Stimulated activated CD4-positive, alpha-beta T cell treated with anti-CD3 and anti-CD28 coated beads, Interleukin-2, amount 100 ng/mL, for 48 hours (primary cell): ENCODE measurements around the gene GAS2L1.

Experiments used
- DNase-seq, 2 donors: peaks; one replicate each; pipeline ENCODE4 v3.0.0-alpha.2; 2020

GAS2L1 gene

DNA sequence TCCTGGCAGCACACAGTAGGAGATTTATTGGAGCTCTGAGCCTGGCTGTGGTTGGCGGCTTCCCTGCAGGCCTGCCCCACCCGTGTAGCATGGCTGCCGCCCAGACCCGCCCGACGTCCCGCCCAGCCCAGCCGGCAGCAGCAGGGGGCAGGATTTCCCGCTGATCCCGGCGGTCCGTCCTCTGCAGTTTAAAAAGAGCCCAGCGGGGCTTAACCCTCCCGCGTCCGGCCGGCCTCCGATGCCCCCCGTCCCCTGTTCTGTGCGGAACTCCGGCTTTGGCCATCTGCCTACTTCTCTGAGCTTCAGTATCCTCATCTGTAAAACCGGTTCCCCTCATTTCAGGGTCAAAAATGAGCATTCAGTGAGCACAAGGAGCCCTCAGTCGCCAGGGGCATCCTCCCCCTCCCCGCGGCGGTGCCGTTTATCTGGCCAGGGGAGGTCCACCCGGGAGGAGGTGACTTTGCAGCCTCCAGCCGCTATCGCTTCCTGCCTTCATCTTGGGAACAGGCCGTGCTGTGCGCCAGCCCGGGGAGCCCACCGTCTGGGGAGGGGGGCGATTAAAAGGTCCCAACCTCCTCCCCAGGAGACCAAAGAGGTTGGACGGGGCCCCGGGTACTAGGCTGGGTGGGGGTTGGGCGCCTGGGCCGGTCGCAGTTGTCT is at the start of gene GAS2L1:
GAS2L1 (plus strand) TSS at position 476 of the 660 bp plus-strand sequence. CDS start 1,456 bp downstream, outside the sequence.
- DNase-seq: peak in 1 of 2 donors; percentile 46

DNA sequence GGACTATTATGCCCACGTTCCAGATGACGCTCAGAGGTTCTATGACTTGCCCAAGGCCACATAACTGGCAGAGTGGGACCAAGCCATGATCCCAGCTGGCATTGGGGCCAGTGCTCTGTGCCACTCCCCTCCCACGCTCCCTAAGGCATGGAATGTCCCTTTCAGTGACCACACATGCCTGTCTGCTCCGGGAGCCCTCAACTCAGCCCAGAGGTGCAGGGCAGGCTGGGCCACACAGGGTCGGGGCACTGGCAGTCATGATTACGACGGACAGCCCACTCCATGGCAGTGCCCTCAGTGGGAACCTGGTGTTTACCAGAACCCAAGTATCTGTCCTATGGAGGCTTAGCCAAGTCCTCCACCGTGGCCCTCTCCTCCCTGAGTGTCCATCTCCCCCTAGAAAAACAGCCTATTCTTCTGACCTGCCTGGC is 48.7 kb upstream of the GAS2L1 start:
- DNase-seq: no peak

DNA sequence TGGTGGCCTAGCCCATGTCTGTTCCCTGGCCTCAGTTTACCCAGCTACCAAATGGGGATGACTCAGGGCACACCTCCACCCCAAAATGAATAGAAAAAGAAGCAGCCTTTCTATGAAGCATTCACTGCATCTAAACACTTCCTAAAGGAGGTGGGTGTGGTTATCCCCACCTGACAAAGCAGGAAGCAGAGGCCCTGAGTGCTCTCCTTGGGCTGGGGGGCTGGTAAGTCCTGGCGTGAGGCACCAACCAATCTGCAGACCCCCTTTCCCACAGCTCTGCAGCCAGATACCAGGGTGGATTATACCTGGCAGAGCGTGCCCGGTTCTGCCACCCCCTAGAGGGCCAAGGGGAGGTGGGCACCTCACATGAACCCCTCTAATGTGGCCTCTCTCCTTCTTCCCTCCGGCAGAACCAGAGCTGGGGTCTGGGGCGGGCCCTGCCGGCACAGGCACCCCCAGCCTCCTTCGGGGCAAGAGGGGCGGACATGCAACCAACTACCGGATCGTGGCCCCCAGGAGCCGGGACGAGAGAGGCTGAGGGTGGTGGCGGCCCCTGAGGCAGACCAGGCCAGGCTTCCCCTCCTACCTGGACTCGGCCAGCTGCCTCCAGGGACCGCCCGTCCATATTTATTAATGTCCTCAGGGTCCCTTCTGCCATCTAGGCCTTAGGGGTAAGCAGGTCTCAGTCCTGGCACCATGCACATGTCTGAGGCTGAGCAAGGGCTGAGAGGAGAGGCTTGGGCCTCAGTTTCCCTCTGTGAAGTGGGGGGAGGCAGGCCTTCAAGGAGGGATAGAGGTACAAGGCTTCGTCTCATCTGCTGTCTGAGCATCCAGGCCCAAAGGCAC is 47.8 kb upstream of the GAS2L1 start:
- no peak for DNase-seq

DNA sequence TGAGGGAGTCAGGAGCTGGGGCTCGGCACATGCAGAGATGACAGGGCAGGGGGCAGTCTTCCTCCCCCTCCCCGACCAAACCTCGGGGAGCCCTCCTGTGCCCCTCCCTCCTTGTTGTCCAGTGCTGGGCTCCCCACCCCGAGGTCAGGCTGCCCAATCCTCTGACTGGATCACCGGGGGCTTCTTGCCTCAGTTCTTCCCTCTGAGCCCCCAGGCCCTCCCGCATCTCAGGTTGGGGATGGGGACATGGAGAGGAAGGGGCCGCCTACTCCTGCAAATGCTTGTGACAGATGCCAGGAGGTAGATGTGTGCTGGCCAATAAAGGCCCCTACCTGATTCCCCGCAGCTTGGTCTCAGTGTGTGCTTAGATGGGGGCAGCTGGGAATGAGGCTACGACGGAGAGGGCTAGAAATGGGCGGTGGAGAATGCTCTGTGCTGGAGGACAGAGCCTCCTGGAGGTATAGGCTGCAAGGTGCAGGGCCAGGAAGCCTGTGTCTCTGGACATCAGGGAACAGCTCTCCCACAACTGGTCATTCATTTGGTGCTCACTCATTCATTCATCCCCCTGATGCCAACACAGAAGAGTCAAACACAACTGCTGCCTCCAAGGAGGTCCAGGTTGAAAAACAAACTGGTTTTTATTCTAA is 47.1 kb upstream of the GAS2L1 start:
- no peak for DNase-seq

DNA sequence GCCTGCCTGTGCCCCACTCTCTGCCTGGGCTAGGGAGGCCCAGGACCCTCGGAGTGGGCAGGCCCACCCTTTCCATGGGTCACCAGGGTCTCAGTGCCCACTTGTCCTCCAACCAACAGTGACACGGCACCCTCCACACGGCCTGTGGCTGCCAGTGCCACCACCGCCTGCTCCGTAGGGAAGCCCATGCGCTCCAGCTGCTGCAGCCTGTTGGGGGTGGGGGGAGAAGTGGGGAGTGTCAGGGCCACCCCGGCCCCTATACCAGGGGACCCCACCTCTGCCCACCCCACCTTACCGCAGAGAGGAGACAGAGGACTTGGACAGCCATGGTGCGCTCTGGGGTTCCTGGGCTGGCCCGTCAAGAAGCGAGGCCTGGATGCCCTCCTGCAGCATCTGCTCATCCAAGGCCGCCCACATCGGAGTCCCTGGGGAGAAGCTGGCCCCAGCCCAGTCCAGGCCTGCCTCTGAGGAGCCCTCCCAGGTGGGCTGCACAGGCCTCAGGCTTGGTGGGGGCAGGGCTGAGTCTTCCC is 46.4 kb upstream of the GAS2L1 start:
- DNase-seq: no peak

DNA sequence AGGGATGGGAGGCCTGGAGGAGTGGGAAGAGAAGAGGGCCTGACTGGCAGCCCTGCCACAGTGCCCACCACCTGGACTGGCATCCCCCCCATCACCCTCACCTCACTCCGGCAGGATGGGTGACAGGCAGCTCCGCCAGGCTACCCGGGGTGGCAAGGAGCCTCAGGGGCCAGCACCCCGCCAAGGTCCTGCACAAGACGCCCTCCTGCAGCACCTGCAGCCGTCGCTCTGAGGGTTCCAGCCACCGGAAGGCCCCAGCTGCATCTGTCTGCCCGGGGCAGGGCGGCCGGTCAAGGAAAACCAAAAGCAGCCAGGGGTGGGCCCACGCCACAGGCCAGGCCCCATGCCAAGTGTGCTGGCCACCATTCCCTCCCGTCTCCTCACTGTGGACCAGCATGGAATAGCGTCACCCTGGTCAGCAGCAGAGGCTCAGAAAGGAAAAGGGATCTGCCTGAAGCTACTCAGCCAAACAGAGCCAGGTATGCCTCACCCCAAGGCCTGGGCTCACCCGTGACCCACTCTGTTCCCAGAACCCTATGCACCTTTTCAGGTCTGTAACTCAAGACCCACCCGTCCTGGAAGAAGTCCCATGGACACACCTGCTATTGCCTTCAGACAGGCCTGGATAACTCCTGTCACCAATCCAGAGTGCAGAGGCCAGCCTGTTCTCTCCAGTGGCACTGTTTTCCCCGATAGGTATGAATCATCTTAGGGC is 45.7 kb upstream of the GAS2L1 start:
- no peak for DNase-seq

DNA sequence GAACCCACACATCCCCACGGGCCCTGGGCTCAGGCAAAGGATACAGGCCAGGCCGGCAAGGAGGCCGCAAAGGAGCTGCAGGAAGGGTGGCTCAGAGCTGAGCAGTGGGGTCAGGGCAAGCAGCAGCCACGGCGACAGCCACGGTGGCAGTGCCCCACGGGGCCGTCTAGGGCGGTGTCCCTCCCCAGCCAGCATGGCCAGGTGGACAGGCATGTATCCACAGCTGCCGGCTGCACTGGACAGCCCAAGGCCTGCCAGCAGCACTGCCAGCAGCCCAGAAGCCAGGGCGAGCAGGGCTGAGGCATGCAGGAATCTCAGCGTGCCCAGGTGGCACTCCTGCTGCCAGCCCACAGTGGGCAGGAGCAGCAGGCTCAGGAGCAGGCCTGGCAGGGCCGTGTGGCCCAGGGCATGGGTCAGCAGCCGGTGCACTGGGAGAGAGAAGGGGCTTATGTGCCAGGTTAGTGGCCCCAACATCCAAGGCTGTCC is 42.6 kb upstream of the GAS2L1 start:
- DNase-seq: no peak

DNA sequence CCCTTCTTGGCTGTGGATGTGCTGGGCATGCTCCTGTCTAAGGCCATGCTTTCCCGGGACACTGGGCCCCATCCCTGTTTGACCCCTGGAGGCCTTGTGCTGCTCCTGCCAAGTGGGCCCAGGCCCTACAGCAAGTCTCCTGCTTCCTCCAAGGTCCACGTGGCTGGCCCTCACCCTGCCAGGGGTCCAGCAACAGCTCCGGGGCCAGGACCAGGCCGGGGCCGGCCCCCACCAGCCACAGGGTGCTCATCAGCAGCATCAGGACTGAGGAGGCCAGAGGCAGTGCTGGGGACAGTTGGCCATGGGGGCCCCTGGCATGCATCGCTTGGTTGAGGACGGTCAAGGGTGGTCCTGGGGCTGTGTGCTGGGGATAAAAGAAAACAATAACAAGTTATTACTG is 41.1 kb upstream of the GAS2L1 start:
- DNase-seq: no peak

DNA sequence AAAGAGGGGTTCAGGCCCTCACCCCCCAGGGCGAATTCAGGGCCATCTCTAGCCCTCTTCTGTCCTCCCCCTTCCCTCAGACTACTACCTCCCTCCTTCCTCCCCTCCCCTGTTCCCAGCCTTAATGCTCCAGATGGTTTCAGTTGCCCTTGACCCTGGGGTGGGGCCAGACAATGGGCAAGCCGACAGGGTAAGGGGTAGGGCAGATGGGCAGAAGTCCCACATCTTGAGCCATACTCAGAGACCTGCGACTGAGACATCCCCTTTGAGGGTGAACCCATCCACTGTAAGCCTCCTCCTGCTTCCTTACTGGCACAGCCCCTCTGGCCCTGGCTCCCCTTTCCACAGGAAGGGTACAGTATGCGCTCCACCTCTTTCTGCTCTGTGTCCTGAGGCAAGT is 40.5 kb upstream of the GAS2L1 start:
- DNase-seq: no peak

DNA sequence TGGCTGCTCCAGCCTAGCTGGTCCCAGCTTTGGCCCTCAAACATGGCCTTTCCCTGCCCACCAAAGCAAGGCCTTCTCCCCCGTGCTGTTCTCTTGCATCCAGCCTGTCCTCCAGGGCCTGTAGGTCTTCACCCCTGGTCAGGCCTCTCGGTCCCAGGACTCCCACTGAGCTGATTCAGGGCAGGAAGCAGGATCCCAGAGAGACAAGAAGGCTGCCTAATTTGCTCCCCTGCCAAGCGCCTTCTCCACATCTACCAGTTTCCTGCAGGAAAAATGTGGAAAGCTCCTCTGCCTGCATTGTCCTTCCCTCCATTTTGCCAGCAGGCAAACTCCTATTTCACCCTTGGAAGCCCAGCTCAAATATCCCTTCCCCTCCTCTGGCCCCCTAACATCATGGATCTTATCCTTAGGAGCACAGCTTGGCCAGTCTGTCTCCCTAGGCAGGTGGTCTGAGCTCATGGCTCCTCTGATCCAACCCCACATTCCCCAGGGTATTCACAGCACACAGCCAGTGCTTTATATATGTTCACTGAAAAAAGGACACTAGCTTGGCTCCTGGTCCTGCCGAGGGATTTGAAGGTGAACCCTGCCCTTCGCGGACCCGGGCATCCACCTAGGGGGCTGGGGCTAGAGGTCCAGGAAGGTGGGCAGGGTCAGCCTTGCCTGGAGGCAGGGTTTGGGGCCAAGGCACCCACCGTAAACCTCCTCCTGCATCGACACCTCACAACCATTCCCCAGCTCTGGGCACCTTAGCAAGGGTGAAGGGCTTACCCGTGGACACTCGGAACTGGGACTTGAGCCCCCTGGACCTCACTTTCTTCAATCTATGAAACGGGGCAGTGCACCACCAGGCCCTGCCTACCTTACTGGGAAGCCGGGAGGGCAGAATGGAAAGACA is 39.6 kb upstream of the GAS2L1 start:
- DNase-seq: no peak

DNA sequence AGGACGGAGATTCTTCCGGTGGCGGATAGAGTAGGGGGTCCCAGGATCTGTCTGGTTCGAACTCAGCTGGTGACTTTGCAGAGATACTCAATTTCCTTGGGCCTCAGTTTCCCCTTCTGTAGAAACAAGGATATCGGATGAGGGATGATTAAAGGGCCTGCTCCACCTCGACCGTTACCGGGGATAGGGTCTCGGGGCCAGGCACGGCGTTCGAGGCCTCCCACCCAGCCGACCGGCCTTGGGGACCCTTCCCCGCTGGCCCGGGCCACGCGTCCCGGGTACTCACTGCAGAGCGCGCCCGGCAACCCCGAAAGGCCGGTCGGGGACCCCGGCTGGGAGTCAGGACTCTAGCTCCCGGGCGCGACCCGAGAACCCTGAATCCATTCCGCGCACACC is 39.0 kb upstream of the GAS2L1 start:
- no peak for DNase-seq

DNA sequence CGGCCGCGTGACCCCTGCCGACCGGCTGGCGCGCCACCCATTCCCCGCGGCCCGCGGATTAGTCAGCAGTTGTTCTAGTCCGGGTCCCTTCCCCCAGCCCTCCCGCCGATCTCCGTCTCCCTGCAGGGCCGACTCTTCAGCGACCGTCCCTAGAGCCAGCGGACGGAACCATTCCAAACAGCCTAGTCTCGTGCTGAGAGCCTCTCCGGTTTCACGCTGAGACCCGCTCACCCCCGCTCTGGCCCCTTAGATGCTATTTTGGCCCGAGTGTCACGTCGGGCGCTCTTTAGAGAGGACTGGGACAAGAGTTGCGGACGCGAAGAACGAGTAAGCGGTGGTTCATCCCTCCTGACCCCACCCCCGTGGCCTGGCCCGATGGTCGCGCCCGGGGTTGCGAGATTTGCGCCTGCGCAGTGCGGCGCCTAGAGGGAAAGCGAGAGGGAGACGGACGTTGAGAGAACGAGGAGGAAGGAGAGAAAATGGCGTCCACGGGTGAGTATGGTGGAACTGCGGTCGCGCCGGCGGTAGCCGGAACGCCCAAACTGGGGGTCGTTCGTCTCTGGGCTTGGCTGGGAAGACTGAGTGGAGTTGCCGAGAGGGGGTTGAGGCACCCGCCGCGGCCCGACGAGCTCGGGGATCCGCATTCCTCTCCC is 38.5 kb upstream of the GAS2L1 start, which contains the start of the genes EWSR1 and RHBDD3:
EWSR1 (plus strand) TSS at position 411 of the 653 bp plus-strand sequence; CDS start at position 480, 69 bp downstream.
RHBDD3 (minus strand) TSS at position 124 of the 653 bp plus-strand sequence. CDS start 2,355 bp downstream, outside the sequence.
- DNase-seq: peak; percentile 98 to 99

DNA sequence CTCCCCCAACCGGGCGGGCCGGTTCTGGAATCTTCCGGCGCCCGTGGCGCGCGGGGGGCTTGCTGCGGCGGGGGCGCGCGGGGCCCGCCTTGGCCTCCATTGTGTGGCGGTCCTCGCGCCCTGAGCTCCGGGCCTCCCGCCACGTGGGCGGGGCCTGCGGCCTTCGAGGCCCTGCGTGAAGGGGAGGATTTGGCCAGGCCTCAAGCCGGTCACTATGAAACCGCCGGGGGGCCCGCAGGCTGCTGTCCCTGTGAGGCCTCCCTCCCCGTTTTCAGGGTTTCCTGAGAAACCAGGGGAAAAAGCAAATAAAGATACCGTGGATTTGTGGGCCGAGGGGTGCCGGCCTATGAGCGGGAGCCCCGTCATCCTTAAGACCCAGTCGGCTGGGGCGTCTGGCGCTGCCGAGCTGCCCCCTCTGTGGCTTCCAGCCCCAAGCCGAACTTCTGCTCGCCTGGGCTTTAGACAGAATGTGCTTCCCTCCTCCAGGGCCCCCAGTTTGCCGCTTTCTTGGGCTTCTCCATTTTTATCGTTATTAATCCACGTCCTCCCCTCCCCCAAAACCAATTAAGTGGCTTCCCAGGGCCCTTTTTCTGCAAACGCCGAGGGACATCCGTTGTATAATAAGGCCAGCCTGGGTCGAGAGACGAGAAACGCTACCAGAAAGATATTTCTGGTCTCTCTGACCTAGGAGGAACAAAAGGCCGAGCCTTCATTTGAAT is 37.8 kb upstream of the GAS2L1 start:
- peak; percentile 8 to 24 for DNase-seq

DNA sequence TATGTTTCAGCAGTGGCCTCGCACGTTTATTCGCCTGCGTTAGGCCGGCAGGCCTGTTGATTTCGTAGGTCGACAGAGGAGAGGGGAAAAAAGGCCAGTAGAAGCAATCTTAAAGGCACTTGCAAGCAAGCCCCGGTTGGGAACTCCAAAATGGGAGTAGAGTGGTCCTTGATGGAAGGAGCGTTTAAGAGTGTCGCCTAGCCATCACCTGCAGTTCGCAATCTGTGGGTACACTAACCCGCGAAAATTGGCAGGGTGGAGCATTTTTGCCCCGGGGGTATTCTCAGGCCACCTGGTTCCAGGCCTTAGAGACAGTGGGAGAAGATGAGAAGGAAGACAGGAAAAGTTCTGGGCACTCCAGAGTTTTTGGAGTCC is 37.2 kb upstream of the GAS2L1 start:
- no peak for DNase-seq

DNA sequence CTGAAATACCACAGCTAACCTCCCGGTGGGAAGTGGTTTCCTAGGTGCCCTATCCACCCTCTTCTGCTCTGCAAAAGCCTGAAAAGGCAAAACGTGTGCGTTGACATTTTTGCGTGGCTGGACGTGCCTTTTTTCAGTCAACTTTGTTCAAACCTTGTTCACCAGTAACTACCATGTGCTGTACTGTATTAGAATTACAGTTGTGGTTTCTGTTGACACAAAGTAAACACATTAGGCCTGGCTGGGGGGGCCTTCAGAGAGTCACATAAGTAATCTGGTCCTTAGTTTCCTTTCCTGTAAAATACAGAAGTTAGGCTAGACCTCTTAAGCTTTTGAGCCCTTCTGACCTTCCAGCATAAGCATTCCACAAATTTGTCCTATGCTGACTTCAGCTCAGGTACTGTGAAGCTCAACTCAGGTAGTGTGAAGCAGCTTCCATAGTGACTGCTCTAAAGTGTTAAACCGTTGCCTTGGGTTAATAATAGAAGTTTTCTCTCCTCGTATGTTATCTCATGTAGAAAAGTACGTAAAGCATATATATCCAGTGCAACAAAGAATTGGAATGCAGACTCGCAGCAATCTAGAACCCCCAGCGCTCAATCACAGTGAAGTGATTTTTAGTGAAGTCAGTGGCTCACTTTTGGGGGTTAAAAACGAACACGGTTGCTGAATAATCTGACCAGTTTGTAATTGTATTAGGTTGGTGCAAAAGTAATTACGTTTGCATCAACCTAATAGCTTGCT is 36.5 kb upstream of the GAS2L1 start:
- no peak for DNase-seq

DNA sequence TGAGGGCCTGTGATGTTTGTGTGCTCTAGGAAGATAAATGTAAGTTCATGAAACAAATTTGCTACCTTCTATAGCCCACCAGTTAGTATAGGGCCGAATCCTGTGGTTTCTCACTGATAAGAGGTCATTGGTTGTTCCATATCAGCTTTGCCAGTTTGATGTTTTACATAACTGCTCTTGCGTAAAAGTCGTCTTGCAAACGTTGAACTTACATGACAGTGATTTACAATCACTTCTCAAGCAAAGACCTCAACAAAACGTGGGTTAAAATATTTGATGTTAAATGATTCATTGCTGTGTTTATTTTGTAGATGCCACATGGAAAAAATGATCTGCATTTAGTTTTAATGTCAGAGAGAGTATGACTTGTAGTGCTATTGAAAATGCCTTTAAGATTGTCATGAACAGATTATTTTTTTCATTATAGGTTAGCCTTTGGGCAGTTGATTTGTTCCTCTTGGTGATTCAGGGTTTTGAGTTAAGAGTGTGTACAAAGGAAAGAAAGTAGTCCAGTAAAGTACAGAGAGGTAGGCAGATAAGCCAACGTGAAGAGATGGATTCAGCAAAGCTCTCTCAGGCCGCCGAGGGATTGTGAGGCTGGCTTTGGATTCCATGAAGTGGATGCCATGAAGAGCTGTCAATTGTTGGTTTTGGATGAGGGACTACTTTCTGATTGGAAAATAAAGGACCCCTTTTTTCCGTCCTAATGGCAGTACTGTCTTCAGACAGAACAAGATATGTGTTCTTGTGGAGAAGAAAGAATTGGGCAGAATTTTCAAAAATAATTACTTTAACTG is 35.8 kb upstream of the GAS2L1 start:
- DNase-seq: no peak

DNA sequence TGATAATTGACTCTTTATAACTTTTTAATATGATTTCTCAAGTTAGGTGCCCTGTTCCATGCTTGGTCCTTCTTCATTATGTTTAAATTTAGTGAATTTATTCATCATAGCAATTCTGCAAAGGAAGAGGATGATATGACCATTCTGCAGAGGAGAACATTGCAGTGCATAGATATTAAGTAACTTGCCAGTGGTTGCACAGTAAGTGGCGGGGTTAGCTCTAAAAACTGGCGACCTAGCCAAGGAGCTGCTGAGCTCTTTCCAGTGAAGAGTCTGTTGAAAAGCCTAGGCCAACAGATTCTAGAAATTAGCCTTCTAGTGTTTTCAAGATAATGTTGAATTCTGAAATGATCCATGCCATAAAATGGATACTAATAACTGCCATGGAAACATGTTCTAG is 33.8 kb upstream of the GAS2L1 start:
- DNase-seq: no peak

DNA sequence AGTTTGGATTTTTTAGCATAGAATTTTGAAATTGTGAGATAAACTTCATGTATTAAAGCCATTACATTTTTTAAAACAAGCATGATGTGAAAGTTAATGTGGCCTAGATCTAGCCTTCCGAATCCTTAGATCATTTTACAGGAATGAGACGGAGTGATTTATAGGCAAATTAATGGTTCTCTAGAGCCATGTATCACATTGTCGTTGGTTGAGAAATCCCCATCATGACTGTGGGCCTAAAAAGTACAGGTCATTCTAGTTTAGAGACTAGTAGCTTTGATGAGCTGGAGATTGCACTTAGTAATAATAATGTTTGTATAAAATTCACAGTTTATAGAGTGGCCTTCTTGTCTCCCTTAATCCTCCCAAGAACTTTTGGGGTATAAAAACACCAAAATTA is 31.3 kb upstream of the GAS2L1 start:
- DNase-seq: no peak
